HG03469 (cell line): ENCODE measurements around the gene ZNF550.
"Not testable (repeated sequence)": the region's sequence is repeated elsewhere in the genome, so short reads cannot be mapped to it uniquely, and the experiment has no call there.

Experiments
- ATAC-seq: cut with Tn5 transposase; IDR thresholded peaks from one replicate; pipeline ENCODE4 v1.9.1; 2021; ENCODE audit warnings: mild to moderate bottlenecking, moderate library complexity, moderate number of reproducible peaks; ENCODE audit not compliant: unreplicated experiment

Gene ZNF550

DNA sequence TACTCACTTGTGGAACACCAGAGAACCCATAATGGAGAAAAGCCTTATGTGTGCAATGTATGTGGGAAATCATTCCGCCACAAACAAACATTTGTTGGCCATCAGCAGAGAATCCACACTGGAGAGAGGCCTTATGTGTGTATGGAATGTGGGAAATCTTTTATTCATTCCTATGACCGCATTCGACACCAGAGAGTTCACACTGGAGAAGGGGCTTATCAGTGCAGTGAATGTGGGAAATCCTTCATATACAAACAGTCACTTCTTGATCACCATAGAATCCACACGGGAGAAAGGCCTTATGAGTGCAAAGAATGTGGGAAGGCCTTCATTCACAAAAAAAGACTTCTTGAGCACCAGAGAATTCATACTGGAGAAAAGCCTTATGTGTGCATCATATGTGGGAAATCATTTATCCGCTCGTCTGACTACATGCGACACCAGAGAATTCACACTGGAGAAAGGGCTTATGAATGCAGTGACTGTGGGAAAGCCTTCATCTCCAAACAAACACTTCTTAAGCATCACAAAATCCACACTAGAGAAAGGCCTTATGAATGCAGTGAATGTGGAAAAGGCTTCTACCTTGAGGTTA lies 21.6 kb downstream of the ZNF550 start:
- ATAC-seq, result no peak

DNA sequence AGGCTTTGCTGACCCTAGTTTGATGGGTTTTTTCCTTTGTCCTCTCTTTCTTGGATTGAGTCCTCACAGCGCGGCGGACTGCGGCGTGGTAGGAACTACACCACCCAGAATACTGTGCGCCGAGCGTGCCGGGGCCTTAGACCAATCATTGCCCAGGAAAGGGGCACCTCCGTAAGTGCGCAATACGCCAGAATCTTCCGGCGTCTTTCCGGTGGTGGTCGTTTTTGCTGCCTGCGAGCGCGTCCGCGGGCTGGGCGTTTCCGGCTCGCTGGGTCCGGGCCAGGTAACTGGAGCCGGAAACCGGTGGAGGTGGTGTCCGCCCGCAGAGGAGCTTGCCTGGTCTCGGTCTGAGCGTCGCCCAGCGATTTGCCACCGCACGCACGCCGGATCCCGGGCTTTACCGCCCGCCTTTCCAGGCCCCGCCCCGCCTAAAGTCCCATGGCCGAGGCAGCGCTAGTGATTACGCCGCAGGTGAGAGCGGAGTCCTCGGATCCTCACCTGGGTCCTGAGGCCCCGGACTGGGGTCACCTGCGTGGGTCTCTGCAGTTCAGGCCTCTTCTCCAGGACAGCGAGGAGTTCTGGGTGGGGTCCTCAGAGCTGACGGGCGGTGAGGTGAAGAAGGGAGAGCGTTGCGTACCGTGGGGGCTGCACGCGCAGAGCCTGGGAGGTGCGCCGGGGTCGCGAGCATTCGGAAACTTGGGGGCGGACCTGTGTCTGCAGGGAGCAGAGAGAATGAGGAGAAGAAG lies 32.4 kb downstream of the ZNF550 start, which contains the start of gene ZNF549:
ZNF549 (plus strand) TSS at position 221 of the 746 bp plus-strand sequence; CDS start at position 439, 218 bp downstream.
- peak; percentile 94 for ATAC-seq

DNA sequence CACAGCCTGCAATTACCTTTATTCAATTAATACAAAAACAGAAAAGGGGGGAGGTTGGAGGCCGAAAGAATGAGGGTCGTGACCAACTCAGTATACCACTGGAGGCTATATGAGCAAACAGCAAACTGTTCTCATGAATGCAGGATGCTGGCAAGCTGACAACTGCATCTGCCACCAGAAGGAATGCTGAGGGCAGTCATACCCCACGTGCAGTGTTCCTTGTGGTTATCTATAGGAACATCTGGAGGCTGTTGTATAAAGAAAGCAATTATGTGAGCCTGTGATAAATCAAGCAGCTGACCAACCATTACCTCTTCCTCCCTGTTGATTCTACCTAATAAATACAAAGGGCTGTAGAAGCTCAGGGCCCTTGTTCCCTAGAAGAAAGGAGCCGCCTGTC lies 41.6 kb downstream of the ZNF550 start:
- ATAC-seq, result not testable (repeated sequence)

GRCh38 chr19:57515255-57515654 lies 44.4 kb downstream of the ZNF550 start:
- no peak for ATAC-seq

DNA sequence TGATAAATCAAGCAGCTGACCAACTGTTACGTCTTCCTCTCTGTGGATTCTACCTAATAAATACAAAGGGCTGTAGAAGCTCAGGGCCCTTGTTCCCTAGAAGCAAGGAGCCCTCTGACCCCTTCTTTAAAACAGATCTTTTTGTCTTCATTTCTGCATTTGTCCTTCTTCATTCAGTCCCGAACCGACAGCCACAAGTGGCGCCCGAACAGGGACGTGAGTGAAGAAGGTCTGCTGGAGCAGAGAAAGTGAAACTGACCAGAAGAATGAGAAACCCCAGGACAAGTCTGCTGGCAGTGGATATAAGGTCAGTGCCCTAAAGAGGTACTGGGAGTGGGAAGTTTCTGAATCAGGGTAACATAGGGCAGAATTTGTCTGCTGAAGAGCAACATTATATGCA lies 46.8 kb downstream of the ZNF550 start:
- ATAC-seq, result no peak

- ATAC-seq, result no peak
These were observed 48.2 kb downstream of the ZNF550 start for GRCh38 chr19:57511484-57511883.

GRCh38 chr19:57506163-57506562 lies 53.5 kb downstream of the ZNF550 start:
- ATAC-seq, result no peak

DNA sequence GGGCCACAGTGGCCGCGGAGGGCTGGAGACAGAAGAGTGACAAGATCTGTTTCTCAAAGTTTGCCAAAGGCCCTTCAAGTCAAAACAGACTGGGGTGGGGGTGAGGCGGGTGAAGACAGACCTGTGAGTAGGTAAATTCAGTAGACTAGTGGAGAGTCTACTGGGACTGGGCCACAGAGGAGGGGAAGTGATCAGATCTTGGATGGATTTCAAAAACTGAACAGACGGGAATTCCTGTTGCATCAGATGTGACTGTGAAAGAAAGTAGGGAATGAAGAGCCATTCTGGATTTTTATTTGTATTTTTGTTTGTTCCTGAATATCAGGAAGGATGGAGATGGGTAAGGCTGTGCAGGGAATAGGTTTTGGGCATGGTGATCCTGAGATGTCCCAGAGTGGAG lies 59.3 kb downstream of the ZNF550 start:
- not testable (repeated sequence) for ATAC-seq

GRCh38 chr19:57499680-57500395 lies 59.8 kb downstream of the ZNF550 start, which contains the start of gene ZNF773:
Gene ZNF773 (plus strand): TSS chr19:57499938. CDS start chr19:57500081, 143 bp downstream.
- peak; percentile 89 for ATAC-seq

- not testable (repeated sequence) for ATAC-seq
These were observed 60.4 kb downstream of the ZNF550 start for GRCh38 chr19:57499332-57499679.

DNA sequence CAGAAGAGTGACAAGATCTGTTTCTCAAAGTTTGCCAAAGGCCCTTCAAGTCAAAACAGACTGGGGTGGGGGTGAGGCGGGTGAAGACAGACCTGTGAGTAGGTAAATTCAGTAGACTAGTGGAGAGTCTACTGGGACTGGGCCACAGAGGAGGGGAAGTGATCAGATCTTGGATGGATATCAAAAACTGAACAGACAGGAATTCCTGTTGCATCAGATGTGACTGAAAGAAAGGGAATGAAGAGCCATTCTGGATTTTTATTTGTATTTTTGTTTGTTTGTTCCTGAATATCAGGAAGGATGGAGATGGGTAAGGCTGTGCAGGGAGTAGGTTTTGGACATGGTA lies 71.4 kb downstream of the ZNF550 start:
- not testable (repeated sequence) for ATAC-seq

DNA sequence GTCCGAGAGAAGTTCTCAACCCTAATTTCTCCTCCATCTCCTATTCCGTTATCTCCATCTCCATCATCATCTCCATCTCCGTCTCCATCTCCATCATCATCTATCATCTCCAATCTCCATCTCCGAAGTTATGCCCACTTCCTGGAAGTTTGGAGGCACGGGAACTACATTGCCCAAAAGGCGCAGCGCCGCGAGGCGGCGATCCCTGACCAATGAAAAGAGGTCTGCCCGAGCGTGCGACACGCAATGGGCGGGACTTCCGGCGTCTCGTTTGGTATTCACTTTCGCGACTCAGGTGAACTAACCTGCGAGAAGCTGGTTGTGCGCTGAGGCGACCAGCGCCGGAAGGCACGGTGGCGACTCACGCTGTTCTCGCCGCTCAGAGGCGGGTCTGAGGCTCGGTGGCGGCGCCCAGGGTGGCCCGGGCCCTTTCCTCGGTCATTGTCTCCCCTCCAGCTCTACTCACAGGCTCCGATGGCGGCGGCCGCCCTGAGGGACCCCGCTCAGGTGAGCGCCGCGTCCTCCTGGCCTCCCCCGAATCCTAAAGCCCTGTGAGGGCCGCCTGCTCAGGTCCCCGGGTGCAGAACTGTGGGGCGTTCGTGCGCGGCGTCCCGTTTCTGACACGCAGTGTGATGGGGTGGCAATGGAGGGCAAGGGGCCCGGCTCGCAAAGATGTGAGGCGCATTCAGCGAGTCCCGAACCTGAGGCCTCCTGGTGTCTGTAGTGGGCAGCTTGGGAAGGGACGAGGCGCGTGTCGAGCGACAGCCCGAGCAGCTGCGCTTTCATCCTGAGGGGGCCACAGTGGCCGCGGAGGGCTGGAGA lies 72.0 kb downstream of the ZNF550 start, which contains the start of gene ZNF419:
ZNF419 (plus strand) TSS at position 274 of the 822 bp plus-strand sequence; CDS start at position 475, 201 bp downstream.
- peak; percentile 77 for ATAC-seq
